Measurements from ENCODE around the gene MYO3B.
"Not testable (repeated sequence)": the region's sequence is repeated elsewhere in the genome, so short reads cannot be mapped to it uniquely, and the experiment has no call there.

MYO3B gene

DNA sequence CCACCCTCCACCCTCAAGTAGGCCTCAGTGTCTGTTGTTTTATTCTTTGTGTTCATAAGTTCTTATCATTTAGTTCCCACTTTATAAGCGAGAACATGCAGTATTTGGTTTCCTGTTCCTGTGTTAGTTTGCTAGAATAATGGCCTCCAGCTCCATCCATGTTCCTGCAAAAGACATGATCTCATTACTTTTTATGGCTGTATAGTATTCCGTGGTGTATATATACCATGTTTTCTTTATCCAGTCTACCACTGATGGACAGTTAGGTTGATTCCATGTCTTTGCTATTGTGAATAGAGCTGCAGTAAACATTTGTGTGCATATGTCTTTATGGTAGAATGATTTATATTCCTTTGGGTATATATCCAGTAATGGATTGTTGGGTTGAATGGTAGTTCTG, 101.7 kb downstream of the MYO3B start:
- H3K27ac Mint-ChIP-seq; H3K4me1 Mint-ChIP-seq; H3K27me3 Mint-ChIP-seq; H3K4me3 Mint-ChIP-seq; H3K9me3 Mint-ChIP-seq; ATAC-seq (ENCODE audit: low read depth); H3K36me3 Mint-ChIP-seq; DNase-seq (ENCODE audit: low spot score in 2 of 2): not testable (repeated sequence)

DNA sequence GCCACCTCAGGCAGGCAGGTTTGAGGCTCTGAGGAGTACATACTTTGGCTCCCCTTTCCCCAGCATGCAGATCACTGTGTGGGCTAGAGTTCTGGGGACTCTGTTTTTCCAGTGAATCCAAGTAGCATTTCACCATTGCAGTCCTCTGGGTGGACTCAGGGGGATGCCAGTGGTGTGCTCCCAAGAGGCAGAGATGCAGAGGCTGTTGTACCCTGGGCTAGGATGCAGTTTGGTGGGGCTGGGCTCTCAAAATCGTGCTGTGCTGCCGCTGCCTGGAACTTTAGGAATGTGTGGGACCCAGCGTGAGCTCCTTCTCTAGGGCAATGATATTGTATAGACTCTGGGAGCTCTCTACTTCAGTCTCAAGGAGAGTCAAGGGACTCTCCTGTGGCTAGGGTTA, 104.9 kb downstream of the MYO3B start:
- no peak for DNase-seq (ENCODE audit: low spot score in 2 of 2)
- Mint-ChIP-seq H3K4me1 (no peaks in the 10 kb centered on the region), H3K27ac (no peak overlapping the region), H3K4me3 (no peak overlapping the region), H3K36me3 (no peaks in the 10 kb centered on the region), H3K27me3 (peaks cover 2% of the 10 kb centered on the region), H3K9me3 (peaks cover 4% of the 10 kb centered on the region)
- no peak for ATAC-seq (ENCODE audit: low read depth)

DNA sequence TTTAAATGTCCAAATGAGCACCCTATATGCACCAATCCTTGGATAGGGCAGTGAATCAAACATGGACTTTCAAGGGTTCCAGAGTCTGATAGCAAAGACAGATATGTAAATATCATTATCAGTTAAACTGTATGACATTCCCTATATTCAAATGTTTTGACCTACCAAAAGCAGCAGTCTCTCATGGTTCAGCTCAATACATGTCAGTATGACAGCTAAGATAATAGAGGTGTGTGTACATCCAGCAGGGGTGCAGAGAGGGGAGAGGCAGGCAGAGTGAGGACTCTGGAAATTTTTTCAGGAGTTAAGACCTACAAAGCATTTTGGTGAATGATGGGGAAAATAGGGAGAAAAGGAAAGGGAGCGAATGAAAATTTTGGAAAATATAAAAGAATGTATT, 106.3 kb downstream of the MYO3B start:
- Mint-ChIP-seq H3K9me3 (peaks cover 4% of the 10 kb centered on the region), H3K4me3 (no peak overlapping the region), H3K36me3 (no peaks in the 10 kb centered on the region), H3K27ac (no peak overlapping the region), H3K4me1 (no peaks in the 10 kb centered on the region), H3K27me3 (peaks cover 2% of the 10 kb centered on the region)
- no peak for ATAC-seq (ENCODE audit: low read depth)
- DNase-seq (ENCODE audit: low spot score in 2 of 2), result no peak

DNA sequence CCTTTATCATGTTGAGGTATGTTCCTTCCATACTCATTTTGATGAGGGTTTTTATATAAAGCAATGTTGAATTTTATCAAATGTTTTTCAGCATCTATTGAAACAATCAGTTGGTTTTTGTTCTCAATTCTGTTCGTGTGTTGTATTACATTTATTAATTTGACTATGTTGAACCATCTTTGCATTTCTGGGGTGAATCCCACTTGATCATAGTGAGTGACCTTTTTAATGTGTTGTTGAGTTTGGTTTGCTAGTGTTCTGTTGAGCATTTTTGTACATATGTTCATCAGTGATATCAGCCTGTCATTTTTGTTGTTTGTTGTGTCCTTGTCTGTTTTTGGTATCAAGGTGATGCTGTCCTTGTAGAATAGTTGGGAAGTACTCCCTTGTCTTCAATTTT, 110.9 kb downstream of the MYO3B start:
- Mint-ChIP-seq H3K4me1 (no peaks in the 10 kb centered on the region), H3K36me3 (peaks cover 4% of the 10 kb centered on the region), H3K27ac (no peak overlapping the region), H3K9me3 (peaks cover 6% of the 10 kb centered on the region), H3K27me3 (peaks cover 2% of the 10 kb centered on the region), H3K4me3 (no peak overlapping the region)
- DNase-seq (ENCODE audit: low spot score in 2 of 2) (no peak), ATAC-seq (ENCODE audit: low read depth) (no peak)

DNA sequence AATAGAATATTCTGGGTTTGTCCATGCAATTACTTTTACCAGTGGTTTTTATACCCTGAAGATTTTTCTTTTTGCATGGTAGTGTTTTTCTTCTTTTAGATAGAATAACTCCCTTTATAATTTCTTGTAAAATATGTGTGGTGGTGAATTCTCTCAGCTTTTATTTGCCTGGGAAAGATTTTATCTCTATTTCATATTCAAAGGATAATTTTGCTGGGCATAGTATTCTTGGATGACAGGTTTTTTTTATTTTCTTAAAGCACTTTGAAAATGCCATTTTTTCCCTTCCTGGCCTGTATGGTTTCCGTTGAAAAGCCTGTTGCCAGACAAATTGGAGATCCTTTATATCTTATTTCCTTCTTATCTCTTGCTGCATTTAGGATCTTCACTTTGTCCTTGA, 113.5 kb downstream of the MYO3B start:
- no peaks in the 10 kb centered on the region for H3K4me1 Mint-ChIP-seq

DNA sequence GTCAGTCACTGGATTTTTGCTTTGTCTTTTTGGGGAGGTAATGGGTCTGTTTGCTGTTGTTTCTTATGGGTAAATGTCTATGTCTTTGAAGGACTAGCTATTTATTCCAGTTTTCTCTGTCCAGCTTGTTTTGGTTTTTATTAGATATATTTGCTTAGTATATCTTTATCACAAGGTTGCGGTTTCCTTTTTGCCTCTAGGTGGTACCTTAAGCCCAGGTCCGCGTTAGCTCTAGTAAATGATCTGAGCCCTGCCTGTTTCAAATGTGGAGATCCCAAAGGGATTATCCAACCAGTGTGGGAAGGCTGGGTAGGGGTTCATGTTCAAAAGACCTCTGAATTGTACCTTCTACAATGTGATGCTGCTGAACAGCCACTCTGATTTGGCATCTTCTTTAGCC, 114.5 kb downstream of the MYO3B start:
- Mint-ChIP-seq H3K27me3 (peaks cover 5% of the 10 kb centered on the region), H3K4me1 (no peaks in the 10 kb centered on the region), H3K4me3 (no peak overlapping the region), H3K36me3 (peaks cover 4% of the 10 kb centered on the region), H3K9me3 (peaks cover 6% of the 10 kb centered on the region), H3K27ac (no peak overlapping the region)
- DNase-seq (ENCODE audit: low spot score in 2 of 2) (no peak), ATAC-seq (ENCODE audit: low read depth) (no peak)

More for the DNA sequence above, 113.5 kb downstream of the MYO3B start:
- H3K27me3 Mint-ChIP-seq, result peaks cover 7% of the 10 kb centered on the region
- H3K9me3 Mint-ChIP-seq, result peaks cover 6% of the 10 kb centered on the region
- DNase-seq (ENCODE audit: low spot score in 2 of 2) (no peak), ATAC-seq (ENCODE audit: low read depth) (no peak)
- peaks cover 4% of the 10 kb centered on the region for H3K36me3 Mint-ChIP-seq
- no peak overlapping the region for H3K4me3 Mint-ChIP-seq
- no peak overlapping the region for H3K27ac Mint-ChIP-seq

DNA sequence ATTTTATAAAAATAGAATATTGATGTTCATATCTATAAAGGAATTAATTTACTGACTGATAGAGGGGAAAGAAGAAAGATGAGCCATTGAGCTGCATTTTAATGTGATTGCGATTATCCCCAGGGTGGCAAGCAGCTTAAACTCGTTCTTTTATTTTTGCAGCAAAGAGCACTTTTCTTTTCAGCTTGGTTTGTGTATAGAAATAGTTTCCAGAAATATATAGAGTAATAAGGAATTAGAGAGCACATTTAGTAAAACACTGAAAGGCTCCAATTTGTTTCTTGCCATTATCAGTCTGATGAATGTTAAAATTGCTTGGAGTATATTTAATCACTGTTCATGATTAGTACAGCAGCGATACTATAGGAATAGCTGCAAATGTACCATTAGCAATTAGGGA, 119.5 kb downstream of the MYO3B start:
- no peaks in the 10 kb centered on the region for H3K36me3 Mint-ChIP-seq
- no peak overlapping the region for H3K27ac Mint-ChIP-seq
- no peaks in the 10 kb centered on the region for H3K9me3 Mint-ChIP-seq
- no peak overlapping the region for H3K4me3 Mint-ChIP-seq
- no peaks in the 10 kb centered on the region for H3K4me1 Mint-ChIP-seq
- peaks cover 5% of the 10 kb centered on the region for H3K27me3 Mint-ChIP-seq
- ATAC-seq (ENCODE audit: low read depth), result no peak
- DNase-seq (ENCODE audit: low spot score in 2 of 2), result no peak

DNA sequence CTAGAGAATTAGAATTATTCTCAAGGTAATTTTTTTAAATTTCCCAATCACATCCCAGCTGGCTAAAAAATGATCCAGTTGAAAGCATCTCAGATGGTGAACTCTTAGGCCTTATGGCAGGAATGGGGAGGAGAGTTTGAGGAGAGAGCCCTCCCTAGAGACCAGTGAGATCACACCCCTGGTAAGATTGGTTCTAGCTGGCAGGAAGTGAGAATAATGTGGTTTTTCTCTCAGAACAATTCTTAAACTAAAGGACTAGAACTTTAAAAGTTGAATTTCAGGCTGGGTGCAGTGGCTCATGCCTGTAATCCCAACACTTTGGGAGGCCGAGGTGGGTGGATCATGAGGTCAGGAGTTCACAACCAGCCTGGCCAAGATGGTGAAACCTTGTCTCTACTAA, 120.2 kb downstream of the MYO3B start:
- H3K36me3 Mint-ChIP-seq, result no peaks in the 10 kb centered on the region
- H3K9me3 Mint-ChIP-seq, result no peaks in the 10 kb centered on the region
- ATAC-seq (ENCODE audit: low read depth), result no peak
- no peak for DNase-seq (ENCODE audit: low spot score in 2 of 2)
- H3K4me3 Mint-ChIP-seq, result no peak overlapping the region
- no peak overlapping the region for H3K27ac Mint-ChIP-seq
- peaks cover 5% of the 10 kb centered on the region for H3K27me3 Mint-ChIP-seq
- no peaks in the 10 kb centered on the region for H3K4me1 Mint-ChIP-seq

DNA sequence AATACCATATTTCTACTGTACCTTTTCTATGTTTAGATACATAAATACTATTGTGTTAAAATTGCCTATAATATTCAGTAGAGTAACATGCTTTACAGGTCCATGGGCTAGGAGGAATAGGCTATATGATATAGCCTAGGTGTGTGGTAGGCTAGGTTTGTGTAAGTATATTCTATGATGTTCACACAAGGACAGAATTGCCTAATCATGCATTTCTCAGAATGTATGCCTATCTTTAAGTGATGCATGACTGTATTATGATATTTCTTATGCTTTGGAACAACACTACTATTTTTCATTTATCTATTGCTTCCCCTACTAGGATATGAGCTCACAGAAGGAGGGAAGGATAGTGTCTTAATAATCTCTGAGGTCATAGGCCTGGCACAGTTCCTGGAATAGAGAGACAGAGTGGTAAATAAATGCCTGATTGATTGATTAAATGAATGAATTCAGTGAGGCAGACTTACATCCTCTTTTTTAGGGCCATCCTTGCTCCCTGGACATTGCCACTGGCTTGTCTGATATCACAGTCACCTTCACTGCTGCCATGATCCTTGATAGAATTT, 121.0 kb downstream of the MYO3B start:
- no peaks in the 10 kb centered on the region for H3K36me3 Mint-ChIP-seq

DNA sequence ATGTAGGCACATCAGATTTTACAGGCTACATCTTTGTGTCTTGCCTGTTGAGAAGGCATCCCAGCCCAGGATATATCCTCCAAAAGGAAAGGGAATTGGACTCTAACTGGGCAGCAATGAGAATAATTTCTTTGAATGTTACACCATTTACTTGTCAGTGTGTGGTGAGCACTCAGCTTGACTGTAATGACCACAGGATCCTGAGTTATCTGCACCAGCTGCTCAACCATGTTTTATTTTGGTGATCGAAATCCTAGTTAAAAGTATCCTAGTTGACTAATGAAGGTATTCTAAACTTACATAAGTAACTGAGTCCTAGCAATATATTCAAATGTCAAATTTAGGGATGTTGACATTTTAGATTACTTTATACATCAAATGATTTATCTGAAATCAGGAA, 123.0 kb downstream of the MYO3B start:
- DNase-seq (ENCODE audit: low spot score in 2 of 2), result no peak
- Mint-ChIP-seq H3K27me3 (peaks cover 4% of the 10 kb centered on the region), H3K27ac (no peak overlapping the region), H3K36me3 (no peaks in the 10 kb centered on the region), H3K9me3 (no peaks in the 10 kb centered on the region), H3K4me3 (no peak overlapping the region), H3K4me1 (no peaks in the 10 kb centered on the region)
- no peak for ATAC-seq (ENCODE audit: low read depth)

More for the DNA sequence above, 121.0 kb downstream of the MYO3B start:
- Mint-ChIP-seq H3K27ac (no peak overlapping the region), H3K4me1 (no peaks in the 10 kb centered on the region), H3K9me3 (no peaks in the 10 kb centered on the region), H3K4me3 (no peak overlapping the region), H3K27me3 (peaks cover 5% of the 10 kb centered on the region)
- no peak for ATAC-seq (ENCODE audit: low read depth)
- DNase-seq (ENCODE audit: low spot score in 2 of 2), result no peak

DNA sequence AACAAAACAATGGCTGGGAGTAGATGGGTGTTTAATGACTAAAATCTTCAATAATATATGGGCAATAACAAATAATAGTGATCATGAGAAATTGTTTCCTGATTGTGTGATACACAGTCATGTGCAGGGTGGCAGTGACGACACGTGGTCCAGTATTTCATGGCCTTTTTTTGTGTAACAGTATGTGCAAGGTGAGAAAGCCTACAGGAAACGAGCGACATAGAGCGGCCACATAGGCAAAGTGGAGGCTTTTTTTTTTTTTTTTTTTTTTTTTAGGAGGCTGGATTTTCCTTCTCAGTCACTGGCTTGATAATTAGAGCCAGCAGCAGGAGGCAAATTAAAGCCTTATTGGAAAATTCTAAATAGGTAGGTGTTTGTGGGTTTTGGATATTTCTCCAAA, 123.7 kb downstream of the MYO3B start:
- Mint-ChIP-seq H3K27me3 (no peaks in the 10 kb centered on the region), H3K36me3 (no peaks in the 10 kb centered on the region), H3K27ac (no peak overlapping the region), H3K4me3 (no peak overlapping the region), H3K9me3 (no peaks in the 10 kb centered on the region), H3K4me1 (no peaks in the 10 kb centered on the region)
- ATAC-seq (ENCODE audit: low read depth) (no peak), DNase-seq (ENCODE audit: low spot score in 2 of 2) (no peak)

DNA sequence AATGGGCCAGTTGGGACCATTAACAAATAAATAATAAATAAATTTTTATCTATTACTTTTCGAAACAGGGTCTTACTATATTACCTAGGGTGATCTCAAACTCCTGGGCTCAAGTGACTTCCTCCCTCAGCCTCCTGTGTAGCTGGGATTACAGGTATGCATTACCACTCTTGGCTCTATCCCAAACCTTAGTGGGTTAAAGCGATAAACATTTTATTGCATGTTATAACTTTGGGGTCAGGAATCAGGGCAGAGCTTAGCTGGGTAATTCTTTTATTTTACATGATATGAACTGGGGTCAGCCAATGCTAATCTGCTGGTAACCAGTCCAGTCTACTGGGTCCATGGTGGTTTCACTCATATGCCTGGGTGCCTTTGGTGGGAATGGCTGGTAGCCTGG, 127.8 kb downstream of the MYO3B start:
- Mint-ChIP-seq H3K4me3 (no peak overlapping the region), H3K9me3 (no peaks in the 10 kb centered on the region), H3K27ac (no peak overlapping the region), H3K4me1 (no peaks in the 10 kb centered on the region), H3K36me3 (no peaks in the 10 kb centered on the region), H3K27me3 (no peaks in the 10 kb centered on the region)
- DNase-seq (ENCODE audit: low spot score in 2 of 2) (no peak), ATAC-seq (ENCODE audit: low read depth) (no peak)

DNA sequence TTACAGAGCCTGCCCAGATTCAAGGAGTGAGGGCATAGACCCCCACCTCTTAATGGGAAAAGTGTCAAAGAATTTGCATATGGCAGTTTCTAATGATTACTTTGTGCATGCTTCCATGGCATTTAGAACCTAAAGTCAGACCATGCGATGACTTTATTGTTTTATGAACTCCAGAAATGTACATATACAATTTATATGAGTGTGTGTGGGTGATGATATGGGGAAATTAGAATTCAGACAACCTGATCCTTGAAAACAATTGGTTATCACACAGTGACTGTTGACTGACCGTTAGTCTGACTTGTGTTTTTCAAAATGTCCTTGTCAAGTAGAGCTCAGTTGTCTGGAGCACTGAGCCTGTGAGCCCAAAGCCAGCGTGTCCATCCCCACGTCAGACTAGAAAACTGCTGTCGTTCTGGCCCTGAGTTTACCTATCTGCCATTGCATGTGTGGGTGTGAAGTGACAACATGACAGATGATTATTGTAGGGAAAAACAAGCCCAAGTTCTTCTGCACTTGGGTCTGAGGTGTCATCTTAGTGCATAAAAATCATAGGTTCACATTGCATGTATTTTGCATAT, 128.4 kb downstream of the MYO3B start:
- H3K27ac Mint-ChIP-seq, result no peak overlapping the region
- no peaks in the 10 kb centered on the region for H3K27me3 Mint-ChIP-seq
- H3K4me3 Mint-ChIP-seq, result no peak overlapping the region
- H3K4me1 Mint-ChIP-seq, result no peaks in the 10 kb centered on the region
- DNase-seq (ENCODE audit: low spot score in 2 of 2), result no peak
- no peaks in the 10 kb centered on the region for H3K36me3 Mint-ChIP-seq
- no peak for ATAC-seq (ENCODE audit: low read depth)
- H3K9me3 Mint-ChIP-seq, result no peaks in the 10 kb centered on the region

DNA sequence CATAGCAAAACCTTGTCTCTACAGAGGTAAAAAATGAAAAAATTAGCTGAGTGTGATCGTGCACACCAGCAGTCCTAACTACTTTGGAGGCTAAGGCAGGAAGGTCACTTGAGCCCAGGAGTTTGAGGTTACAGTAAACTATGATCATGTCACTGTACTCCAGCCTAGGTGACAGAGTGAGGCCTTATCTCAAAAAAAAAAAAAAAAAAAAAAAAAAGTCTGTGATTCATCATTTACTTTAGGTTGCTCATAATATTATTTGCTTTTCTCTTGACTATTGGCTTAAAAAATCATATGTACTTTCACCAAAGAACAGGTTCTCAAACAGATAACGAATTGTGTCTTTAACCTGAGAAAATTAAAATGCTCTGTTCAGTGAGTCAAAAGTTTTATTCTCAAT, 129.1 kb downstream of the MYO3B start:
- H3K36me3 Mint-ChIP-seq, result no peaks in the 10 kb centered on the region
- no peak for ATAC-seq (ENCODE audit: low read depth)

DNA sequence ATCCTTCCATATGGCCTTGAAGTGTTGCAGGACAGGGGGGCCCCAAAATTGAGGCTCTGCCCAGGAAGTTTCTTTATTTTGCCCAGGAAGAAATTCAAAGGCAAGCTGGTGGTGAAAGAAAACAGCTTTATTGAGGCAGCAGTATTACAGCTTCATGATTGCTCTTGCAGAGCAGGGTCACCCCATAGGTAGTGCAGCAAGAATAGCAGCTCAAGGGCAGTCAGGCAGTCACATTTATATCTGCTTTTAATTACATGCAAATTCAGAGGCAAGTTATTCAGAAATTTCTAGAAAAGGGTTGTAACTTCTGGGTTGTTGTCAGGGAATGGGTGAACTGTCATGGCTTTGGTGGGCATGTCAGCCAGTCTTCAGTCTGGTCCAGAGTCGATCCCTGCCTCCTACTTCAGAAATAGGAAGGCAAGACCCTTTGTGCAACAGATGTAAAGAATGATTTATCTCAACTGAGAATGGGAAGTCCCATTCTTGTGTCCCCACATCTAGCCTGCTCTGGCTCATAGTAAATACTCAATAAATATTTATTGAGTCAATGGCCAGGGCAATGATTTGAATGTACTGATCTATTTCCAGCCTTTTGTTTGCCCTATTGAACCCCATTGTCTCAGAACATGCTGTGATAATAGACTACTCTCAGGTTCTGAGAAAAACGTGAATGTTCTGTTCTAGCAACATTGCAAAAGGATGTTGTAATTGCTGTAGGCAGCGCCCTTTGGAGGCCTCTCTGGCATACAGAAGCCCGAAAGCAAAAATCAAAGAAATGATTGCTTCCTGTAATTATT, 129.8 kb downstream of the MYO3B start:
- no peak for DNase-seq (ENCODE audit: low spot score in 2 of 2)
- H3K4me1 Mint-ChIP-seq, result no peaks in the 10 kb centered on the region
- H3K27ac Mint-ChIP-seq, result no peak overlapping the region
- peaks cover 8% of the 10 kb centered on the region for H3K27me3 Mint-ChIP-seq
- H3K4me3 Mint-ChIP-seq, result no peak overlapping the region
- no peak for ATAC-seq (ENCODE audit: low read depth)
- no peaks in the 10 kb centered on the region for H3K36me3 Mint-ChIP-seq
- no peaks in the 10 kb centered on the region for H3K9me3 Mint-ChIP-seq

More for the DNA sequence above, 129.1 kb downstream of the MYO3B start:
- no peaks in the 10 kb centered on the region for H3K4me1 Mint-ChIP-seq
- no peak overlapping the region for H3K4me3 Mint-ChIP-seq
- DNase-seq (ENCODE audit: low spot score in 2 of 2), result no peak
- peaks cover 4% of the 10 kb centered on the region for H3K27me3 Mint-ChIP-seq
- H3K27ac Mint-ChIP-seq, result no peak overlapping the region
- no peaks in the 10 kb centered on the region for H3K9me3 Mint-ChIP-seq

Measured in memory B cell (primary cell).